HepG2 (cell line): ENCODE data around the gene CREBZF. TPM values are rescaled to one million over a fixed set of nuclear protein-coding genes. Genes with fewer than 3 reads are reported as not detected.

Experiments used
- CBX1 ChIP-seq: IDR thresholded peaks from one replicate; pipeline ENCODE4 v1.6.1; 2016; ENCODE audit warnings: antibody characterized with exemption, low read depth
- DDIT3 ChIP-seq: sonication (generic); formaldehyde crosslinking; IDR thresholded peaks from 2 replicates; pipeline ENCODE4 v1.4.0; 2020; ENCODE audit warnings: mild to moderate bottlenecking, missing genetic modification reagents
- FOXA3 ChIP-seq: IDR thresholded peaks from 2 replicates; pipeline ENCODE4 v1.6.1; 2016; ENCODE audit warnings: missing genetic modification reagents, missing compliant biosample characterization
- HNRNPK ChIP-seq: fragments of 200-400 bp; formaldehyde crosslinking; IDR thresholded peaks from 2 replicates; pipeline ENCODE4 v1.6.1; 2018; ENCODE audit warnings: low read length, low read depth, moderate library complexity, mild to moderate bottlenecking; ENCODE audit not compliant: poor library complexity, severe bottlenecking
- KLF16 ChIP-seq, 2 experiments: sonication (generic) in 1 of 2; formaldehyde crosslinking in 1 of 2; IDR thresholded peaks; 2 replicates each; pipeline versions ENCODE4 v1.6.1 to v1.8.0; 2016 to 2023; ENCODE audit warnings: missing genetic modification reagents in 2 of 2, missing compliant biosample characterization in 1 of 2
- NR2F1 ChIP-seq, 2 experiments: fragments of 450-650 bp in 1 of 2; formaldehyde crosslinking in 1 of 2; IDR thresholded peaks; 2 replicates each; pipeline versions ENCODE4 v1.5.0 to v1.6.1; 2016 to 2020; ENCODE audit warnings: mild to moderate bottlenecking in 1 of 2, missing compliant biosample characterization in 1 of 2, missing genetic modification reagents in 1 of 2, moderate library complexity in 1 of 2
- NR2F2 ChIP-seq: IDR thresholded peaks from 2 replicates; pipeline ENCODE4 v1.6.1; 2012; ENCODE audit warnings: low read depth, inconsistent platforms, borderline replicate concordance
- NRL ChIP-seq: sonication (generic); formaldehyde crosslinking; IDR thresholded peaks from 2 replicates; pipeline ENCODE4 v1.5.0; 2020; ENCODE audit warnings: missing genetic modification reagents, mild to moderate bottlenecking, moderate library complexity, borderline replicate concordance
- PATZ1 ChIP-seq: sonication (generic); formaldehyde crosslinking; IDR thresholded peaks from 2 replicates; pipeline ENCODE4 v1.4.0; 2020; ENCODE audit warnings: missing genetic modification reagents
- PRDM4 ChIP-seq: sonication (generic); formaldehyde crosslinking; IDR thresholded peaks from 2 replicates; pipeline ENCODE4 v1.9.0; 2021; ENCODE audit warnings: missing genetic modification reagents, borderline replicate concordance
- SALL1 ChIP-seq: sonication (generic); formaldehyde crosslinking; IDR thresholded peaks from 2 replicates; pipeline ENCODE4 v1.8.0; 2022; ENCODE audit warnings: mild to moderate bottlenecking, missing genetic modification reagents
- SNRNP70 ChIP-seq: fragments of 200-400 bp; formaldehyde crosslinking; IDR thresholded peaks from 2 replicates; pipeline ENCODE4 v1.6.1; 2017; ENCODE audit warnings: mild to moderate bottlenecking, low read depth, low read length, moderate library complexity
- ZBTB42 ChIP-seq: sonication (generic); formaldehyde crosslinking; IDR thresholded peaks from 2 replicates; pipeline ENCODE4 v1.5.0; 2020; ENCODE audit warnings: mild to moderate bottlenecking, missing genetic modification reagents
- ZFX ChIP-seq: sonication (generic); formaldehyde crosslinking; IDR thresholded peaks from 2 replicates; pipeline ENCODE4 v1.4.0; 2020; ENCODE audit warnings: mild to moderate bottlenecking, low read depth, missing genetic modification reagents, moderate library complexity
- ZNF337 ChIP-seq: sonication (generic); formaldehyde crosslinking; IDR thresholded peaks from 2 replicates; pipeline ENCODE4 v1.5.1; 2020; ENCODE audit warnings: missing genetic modification reagents, low read depth, mild to moderate bottlenecking, borderline replicate concordance
- ZNF350 ChIP-seq: sonication (generic); formaldehyde crosslinking; IDR thresholded peaks from 2 replicates; pipeline ENCODE4 v1.4.0; 2020; ENCODE audit warnings: mild to moderate bottlenecking, low read depth, missing genetic modification reagents, borderline replicate concordance
- ZNF383 ChIP-seq: sonication (generic); formaldehyde crosslinking; IDR thresholded peaks from 2 replicates; pipeline ENCODE4 v1.4.0; 2020; ENCODE audit warnings: missing genetic modification reagents, mild to moderate bottlenecking, borderline replicate concordance
- ZNF432 ChIP-seq: sonication (generic); formaldehyde crosslinking; IDR thresholded peaks from 2 replicates; pipeline ENCODE4 v1.5.0; 2020; ENCODE audit warnings: missing genetic modification reagents, mild to moderate bottlenecking, borderline replicate concordance
- ZNF720 ChIP-seq: sonication (generic); formaldehyde crosslinking; IDR thresholded peaks from 2 replicates; pipeline ENCODE4 v1.4.0; 2020; ENCODE audit warnings: missing genetic modification reagents
- ZNF773 ChIP-seq: sonication (generic); formaldehyde crosslinking; IDR thresholded peaks from 2 replicates; pipeline ENCODE4 v1.4.0; 2020; ENCODE audit warnings: missing genetic modification reagents, borderline replicate concordance
- ZSCAN21 ChIP-seq: sonication (generic); formaldehyde crosslinking; IDR thresholded peaks from 2 replicates; pipeline ENCODE4 v1.8.0; 2022; ENCODE audit warnings: mild to moderate bottlenecking, missing genetic modification reagents, moderate library complexity, borderline replicate concordance
- polyA plus RNA-seq, 8 experiments: library from polyadenylated mRNA; depleted of rRNA in 3 of 8; stranded (reverse) in 7 of 8; unstranded in 1 of 8; fragments of >200 nt; fragmentation: Illumina TruSeq in 4 of 8; extraction: Trizol in 4 of 8; gene quantifications; 2 replicates each; pipeline versions ENCODE4 v1.2.1 to v1.2.3, GENCODE V29; 2011 to 2016; ENCODE audit warnings: low read depth in 4 of 8, missing spikeins in 1 of 8, mixed read lengths in 1 of 8; ENCODE audit not compliant: insufficient read depth in 1 of 8
- total RNA-seq, 5 experiments: library from RNA; depleted of rRNA; stranded (reverse); fragments of >200 nt; fragmentation: Illumina TruSeq; extraction: Trizol; gene quantifications; 2 replicates each; pipeline ENCODE4 v1.2.3, GENCODE V29; 2016; ENCODE audit warnings: low read depth in 1 of 5

CREBZF gene
- total and polyA plus RNA-seq, 2 of the 13 experiments (the other 11 are each of a cell fraction or from before 2014, with no cell fraction given), result 30.6 to 43.1 TPM

- TF ChIP-seq ZBTB42 (CRISPR knock-in tag) (no peak), CBX1 (peak; percentile 66), ZSCAN21 (CRISPR knock-in tag) (0 out of 2 replicates have a peak, but pooled peaks have one; percentile 38), KLF16 (CRISPR knock-in tag; IDR thresholded peaks at IDR 0.05) (no peak), FOXA3 (CRISPR knock-in tag) (no peak; the same call in 1 of the 2 replicates), ZNF350 (CRISPR knock-in tag) (peak; percentile 27; the same call in 1 of the 2 replicates), PRDM4 (CRISPR knock-in tag) (no peak), DDIT3 (CRISPR knock-in tag) (no peak), ZNF432 (CRISPR knock-in tag) (no peak), PATZ1 (no peak; the same call in 1 of the 2 replicates), ZNF773 (CRISPR knock-in tag) (no peak), ZFX (CRISPR knock-in tag) (peak; percentile 75; the same call in 1 of the 2 replicates), SALL1 (CRISPR knock-in tag) (peak; percentile 56), NR2F1 (CRISPR knock-in tag; IDR thresholded peaks at IDR 0.05) (no peak), ZNF383 (CRISPR knock-in tag) (no peak), HNRNPK (no peak), NRL (CRISPR knock-in tag) (no peak; the same call in 1 of the 2 replicates), SNRNP70 (no peak), ZNF337 (no peak), NR2F2 (no peak), ZNF720 (CRISPR knock-in tag) (no peak)
Measured at GRCh38 chr11:85627998-85628770, 36.7 kb downstream of the CREBZF start, which contains the start of gene TMEM126B (continued).
